Measurements from ENCODE around the gene LMF1. TPM values are rescaled to one million over a fixed set of nuclear protein-coding genes. Genes with fewer than 3 reads are reported as not detected.

LMF1 gene
- total RNA-seq, 1 donor from 2014 or later: 21.4 TPM

DNA sequence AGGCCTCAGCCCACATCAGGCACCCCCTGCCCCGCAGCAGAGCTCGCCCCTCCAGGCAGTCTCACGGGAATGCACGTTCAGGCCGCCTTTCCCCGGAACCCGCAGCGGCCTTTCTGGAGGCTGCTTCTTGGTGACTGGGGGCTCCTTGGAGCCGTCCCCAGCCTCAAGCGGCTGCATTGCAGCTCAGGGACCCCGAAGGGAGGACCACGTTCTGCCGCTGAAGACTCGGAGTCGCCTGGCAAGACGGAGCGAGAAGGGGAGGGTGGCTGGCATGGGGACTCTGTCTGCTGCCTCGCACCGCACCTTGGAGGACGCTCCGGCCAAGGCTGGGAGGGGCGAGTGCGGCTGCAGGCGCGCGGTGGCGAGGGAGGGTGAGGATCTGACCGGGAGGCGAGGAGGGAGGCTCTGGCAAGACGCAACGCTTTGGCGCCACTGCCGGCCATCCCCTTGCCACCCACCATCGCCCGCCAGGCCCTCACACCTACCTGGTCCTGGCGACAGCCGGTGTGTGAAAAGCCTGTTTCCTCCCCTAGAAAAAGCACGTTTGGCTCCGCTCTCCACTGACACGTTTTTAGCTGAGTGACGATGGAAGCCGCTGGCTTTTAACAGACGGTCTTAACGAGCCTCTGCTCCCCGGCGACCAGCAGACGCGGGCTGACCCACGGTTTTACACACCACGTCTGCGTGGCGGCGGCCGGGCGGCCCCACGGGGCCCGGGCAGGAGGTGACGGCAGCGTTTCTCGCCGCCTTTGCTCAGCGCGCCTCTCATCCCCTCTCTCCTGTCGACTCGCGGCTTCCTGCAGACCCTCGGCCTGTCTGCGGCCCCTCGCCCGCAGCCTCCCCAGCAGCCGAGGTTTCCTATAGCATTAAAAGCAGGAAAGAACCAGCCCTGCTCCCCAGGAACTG, 153.5 kb downstream of the LMF1 start:
- Mint-ChIP-seq H3K9me3 (no peaks in the 10 kb centered on the region), H3K4me3 (no peak overlapping the region), H3K27ac (no peak overlapping the region), H3K27me3 (peaks cover 20% of the 10 kb centered on the region), H3K36me3 (no peaks in the 10 kb centered on the region), H3K4me1 (ENCODE audit: unreplicated experiment) (no peaks in the 10 kb centered on the region)
- DNase-seq (ENCODE audit: extremely low spot score, unreplicated experiment): no peak
- TF ChIP-seq, protein P1, sequence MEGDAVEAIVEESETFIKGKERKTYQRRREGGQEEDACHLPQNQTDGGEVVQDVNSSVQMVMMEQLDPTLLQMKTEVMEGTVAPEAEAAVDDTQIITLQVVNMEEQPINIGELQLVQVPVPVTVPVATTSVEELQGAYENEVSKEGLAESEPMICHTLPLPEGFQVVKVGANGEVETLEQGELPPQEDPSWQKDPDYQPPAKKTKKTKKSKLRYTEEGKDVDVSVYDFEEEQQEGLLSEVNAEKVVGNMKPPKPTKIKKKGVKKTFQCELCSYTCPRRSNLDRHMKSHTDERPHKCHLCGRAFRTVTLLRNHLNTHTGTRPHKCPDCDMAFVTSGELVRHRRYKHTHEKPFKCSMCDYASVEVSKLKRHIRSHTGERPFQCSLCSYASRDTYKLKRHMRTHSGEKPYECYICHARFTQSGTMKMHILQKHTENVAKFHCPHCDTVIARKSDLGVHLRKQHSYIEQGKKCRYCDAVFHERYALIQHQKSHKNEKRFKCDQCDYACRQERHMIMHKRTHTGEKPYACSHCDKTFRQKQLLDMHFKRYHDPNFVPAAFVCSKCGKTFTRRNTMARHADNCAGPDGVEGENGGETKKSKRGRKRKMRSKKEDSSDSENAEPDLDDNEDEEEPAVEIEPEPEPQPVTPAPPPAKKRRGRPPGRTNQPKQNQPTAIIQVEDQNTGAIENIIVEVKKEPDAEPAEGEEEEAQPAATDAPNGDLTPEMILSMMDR (conservative IDR thresholded peaks at IDR 0.05): no peak

DNA sequence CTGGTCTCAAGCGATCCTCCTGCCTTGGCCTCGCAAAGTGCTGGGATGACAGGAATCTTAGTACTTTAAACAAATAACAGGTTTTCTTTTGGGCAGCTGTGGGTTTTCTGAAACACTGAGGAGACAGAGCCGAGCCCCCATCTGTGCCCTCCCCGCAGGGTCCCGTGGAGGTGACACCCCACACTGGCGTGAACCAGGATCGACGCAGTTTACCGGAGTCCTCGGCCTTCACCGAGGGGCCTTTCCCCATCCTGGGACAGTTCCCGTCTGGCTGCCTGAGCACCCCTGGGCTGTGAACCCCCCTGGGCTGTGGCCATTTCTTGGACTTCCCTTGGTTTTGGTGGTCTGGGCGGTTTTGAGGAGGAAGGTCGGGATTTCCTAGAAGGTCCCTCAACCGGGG, 154.9 kb downstream of the LMF1 start:
- no peak overlapping the region for H3K4me3 Mint-ChIP-seq
- H3K27me3 Mint-ChIP-seq: peaks cover 26% of the 10 kb centered on the region
- H3K9me3 Mint-ChIP-seq: no peaks in the 10 kb centered on the region
- no peak overlapping the region for H3K27ac Mint-ChIP-seq
- TF ChIP-seq, protein P1 (conservative IDR thresholded peaks at IDR 0.05): no peak
- no peaks in the 10 kb centered on the region for H3K4me1 Mint-ChIP-seq (ENCODE audit: unreplicated experiment)
- no peak for DNase-seq (ENCODE audit: extremely low spot score, unreplicated experiment)
- no peaks in the 10 kb centered on the region for H3K36me3 Mint-ChIP-seq

DNA sequence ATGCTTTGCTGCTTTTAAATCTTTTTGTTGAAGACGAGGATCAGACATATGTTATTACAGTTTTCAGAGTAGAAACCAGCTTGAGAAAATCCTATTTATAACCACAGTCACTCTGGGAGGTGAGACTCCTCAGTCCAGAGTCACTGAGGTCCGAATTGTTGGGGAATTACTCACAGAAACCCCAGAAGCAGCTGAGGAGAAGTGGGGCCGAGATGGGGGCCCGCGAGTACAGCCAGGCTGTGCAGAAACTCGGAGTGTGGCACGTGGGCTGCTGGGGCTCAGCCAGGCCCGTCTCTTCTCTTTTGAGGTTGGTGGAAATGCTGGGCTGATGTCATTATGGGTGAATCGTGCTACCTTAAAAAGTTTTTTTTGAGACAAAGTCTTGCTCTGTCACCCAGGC, 155.8 kb downstream of the LMF1 start:
- H3K27me3 Mint-ChIP-seq: peaks cover 30% of the 10 kb centered on the region
- no peak overlapping the region for H3K27ac Mint-ChIP-seq
- no peaks in the 10 kb centered on the region for H3K36me3 Mint-ChIP-seq
- H3K9me3 Mint-ChIP-seq: no peaks in the 10 kb centered on the region
- DNase-seq (ENCODE audit: extremely low spot score, unreplicated experiment): no peak
- H3K4me1 Mint-ChIP-seq (ENCODE audit: unreplicated experiment): no peaks in the 10 kb centered on the region
- no peak overlapping the region for H3K4me3 Mint-ChIP-seq
- TF ChIP-seq, protein P1 (conservative IDR thresholded peaks at IDR 0.05): no peak

DNA sequence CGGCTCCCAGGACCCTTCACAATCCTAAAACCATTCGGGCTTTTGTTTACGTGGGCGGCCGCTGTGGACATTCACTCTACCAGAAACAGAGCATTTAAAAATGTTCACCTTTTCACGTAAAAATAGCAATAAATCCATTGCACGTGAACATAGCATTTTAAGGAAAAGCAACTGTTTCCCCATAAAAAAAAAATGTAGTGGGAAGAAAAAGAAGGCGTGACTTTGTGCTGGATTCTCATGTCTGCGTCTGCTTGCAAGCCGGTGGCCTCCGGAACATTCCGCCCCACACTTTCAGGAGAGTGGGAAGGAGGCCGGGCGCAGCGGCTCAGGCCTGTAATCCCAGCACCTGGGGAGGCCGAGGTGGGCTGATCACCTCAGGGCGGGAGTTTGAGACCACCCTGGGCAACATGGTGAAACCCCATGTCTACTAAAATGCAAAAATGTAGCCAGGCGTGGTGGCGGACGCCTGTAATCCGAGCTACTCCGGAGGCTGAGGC, 156.8 kb downstream of the LMF1 start:
- H3K27me3 Mint-ChIP-seq: peaks cover 35% of the 10 kb centered on the region
- no peaks in the 10 kb centered on the region for H3K9me3 Mint-ChIP-seq

DNA sequence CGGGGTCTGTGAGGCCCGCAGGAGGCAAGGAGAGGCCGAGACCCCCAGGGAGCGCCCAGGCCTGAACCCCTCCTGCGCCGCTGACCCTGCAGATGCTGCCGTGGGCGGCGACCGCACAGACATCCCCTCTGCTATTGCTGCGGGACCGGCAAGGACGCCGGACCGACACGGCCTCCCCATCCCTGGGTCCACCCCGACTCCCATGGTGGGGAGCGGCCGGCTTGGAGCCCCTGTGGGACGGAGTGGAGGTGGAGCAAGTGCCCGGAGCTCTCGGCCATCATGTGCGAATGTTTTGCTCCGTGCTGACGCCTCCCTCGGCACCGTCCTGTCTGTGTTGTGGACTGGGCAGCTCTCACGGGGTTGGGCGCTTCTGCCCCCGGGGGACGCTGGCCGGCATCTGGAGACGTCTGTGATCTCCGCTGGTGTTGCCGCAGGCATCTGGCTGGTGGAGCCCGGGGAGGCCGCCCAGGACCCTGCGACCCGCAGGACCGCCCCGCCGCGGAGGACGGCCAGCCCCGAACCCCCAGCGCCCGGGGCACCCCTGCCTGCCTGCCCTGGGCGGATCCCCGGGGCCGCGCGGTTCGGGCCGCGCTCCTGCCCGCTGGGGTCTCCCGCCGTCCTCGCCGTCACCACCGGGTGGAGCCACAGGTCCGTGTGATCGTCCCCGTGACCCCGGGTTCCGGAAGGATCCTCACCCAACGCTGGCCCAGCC, 157.4 kb downstream of the LMF1 start:
- Mint-ChIP-seq H3K27ac (no peak overlapping the region), H3K4me1 (ENCODE audit: unreplicated experiment) (no peaks in the 10 kb centered on the region), H3K9me3 (no peaks in the 10 kb centered on the region), H3K36me3 (peaks cover 3% of the 10 kb centered on the region), H3K27me3 (peaks cover 39% of the 10 kb centered on the region), H3K4me3 (peak overlapping the region; percentile 33)
- TF ChIP-seq, protein P1 (conservative IDR thresholded peaks at IDR 0.05): peak; percentile 93
- peak; percentile 78 for DNase-seq (ENCODE audit: extremely low spot score, unreplicated experiment)

More for the DNA sequence above, 156.8 kb downstream of the LMF1 start:
- H3K4me3 Mint-ChIP-seq: no peak overlapping the region
- no peak overlapping the region for H3K27ac Mint-ChIP-seq
- no peaks in the 10 kb centered on the region for H3K4me1 Mint-ChIP-seq (ENCODE audit: unreplicated experiment)
- TF ChIP-seq, protein P1 (conservative IDR thresholded peaks at IDR 0.05): peak; percentile 2
- no peaks in the 10 kb centered on the region for H3K36me3 Mint-ChIP-seq
- DNase-seq (ENCODE audit: extremely low spot score, unreplicated experiment): no peak
